Neutrophil (primary cell): ENCODE measurements around the gene SYNE3.

ENCODE experiments used
- H3K27ac ChIP-seq: fragments of 200-600 bp; sonication (generic); 2 replicates; pipeline ENCODE4 v1.5.1; 2016; ENCODE audit warnings: mild to moderate bottlenecking, moderate library complexity
- H3K27me3 ChIP-seq: fragments of 200-600 bp; sonication (generic); 2 replicates; pipeline ENCODE4 v1.6.0; 2016; ENCODE audit warnings: mild to moderate bottlenecking
- H3K36me3 ChIP-seq: fragments of 200-600 bp; sonication (generic); 2 replicates; pipeline ENCODE4 v1.5.1; 2017
- H3K4me1 ChIP-seq, 2 experiments: fragments of 200-600 bp in 1 of 2; sonication (generic) in 1 of 2; 1 replicate in 1 of 2; 2 replicates in 1 of 2; pipeline versions ENCODE4 v1.5.1 to v1.6.1; 2013 to 2016; ENCODE audit warnings: low read depth in 1 of 2, low read length in 1 of 2, mild to moderate bottlenecking in 1 of 2, moderate library complexity in 1 of 2; ENCODE audit not compliant: control insufficient read depth in 1 of 2, insufficient read depth in 1 of 2
- H3K4me3 ChIP-seq, 2 experiments: fragments of 200-600 bp in 1 of 2; sonication (generic) in 1 of 2; 1 replicate in 1 of 2; 2 replicates in 1 of 2; pipeline ENCODE4 v1.5.1; 2013 to 2016; ENCODE audit warnings: low read depth in 1 of 2, low read length in 1 of 2, mild to moderate bottlenecking in 1 of 2, moderate library complexity in 1 of 2
- H3K9me3 ChIP-seq: fragments of 200-600 bp; sonication (generic); 2 replicates; pipeline ENCODE4 v1.5.1; 2016
- CTCF ChIP-seq: fragments of 200-600 bp; sonication (generic); IDR thresholded peaks from 2 replicates; pipeline ENCODE4 v1.5.1; 2016; ENCODE audit warnings: antibody characterized with exemption

The SYNE3 gene

GRCh38 chr14:95471016-95471415 lies 45.4 kb downstream of the SYNE3 start:
- Histone ChIP-seq H3K4me3 (no peak overlapping the region), H3K4me1 (peaks cover 3% of the 10 kb centered on the region in 2 experiments), H3K36me3 (peaks cover 91% of the 10 kb centered on the region), H3K9me3 (no peaks in the 10 kb centered on the region), H3K27me3 (no peaks in the 10 kb centered on the region), H3K27ac (no peak overlapping the region)
- no peak for TF ChIP-seq CTCF

- Histone ChIP-seq H3K36me3 (peaks cover 92% of the 10 kb centered on the region), H3K9me3 (no peaks in the 10 kb centered on the region), H3K27ac (no peak overlapping the region), H3K4me3 (no peak overlapping the region), H3K4me1 (peaks cover 3% of the 10 kb centered on the region in 2 experiments), H3K27me3 (no peaks in the 10 kb centered on the region)
- no peak for TF ChIP-seq CTCF
Measured at GRCh38 chr14:95469134-95469481, 47.3 kb downstream of the SYNE3 start.

GRCh38 chr14:95468448-95469133 lies 47.9 kb downstream of the SYNE3 start:
- Histone ChIP-seq H3K27ac (no peak overlapping the region), H3K36me3 (peaks cover 92% of the 10 kb centered on the region), H3K4me1 (peaks cover 3% of the 10 kb centered on the region in 2 experiments), H3K4me3 (no peak overlapping the region), H3K9me3 (no peaks in the 10 kb centered on the region), H3K27me3 (no peaks in the 10 kb centered on the region)
- TF ChIP-seq CTCF, result no peak

GRCh38 chr14:95467657-95468056 lies 48.8 kb downstream of the SYNE3 start:
- H3K9me3 ChIP-seq, result no peaks in the 10 kb centered on the region
- no peaks in the 10 kb centered on the region for H3K27me3 ChIP-seq
- H3K27ac ChIP-seq, result no peak overlapping the region
- no peak overlapping the region for H3K4me3 ChIP-seq
- H3K4me1 ChIP-seq, result no peaks in the 10 kb centered on the region
- peaks cover 91% of the 10 kb centered on the region for H3K36me3 ChIP-seq
- TF ChIP-seq CTCF, result no peak

GRCh38 chr14:95467232-95467631 lies 49.2 kb downstream of the SYNE3 start:
- no peaks in the 10 kb centered on the region for H3K4me1 ChIP-seq
- H3K36me3 ChIP-seq, result peaks cover 91% of the 10 kb centered on the region
- TF ChIP-seq CTCF, result no peak

More at GRCh38 chr14:95467232-95467631, 49.2 kb downstream of the SYNE3 start:
- Histone ChIP-seq H3K27ac (no peak overlapping the region), H3K9me3 (no peaks in the 10 kb centered on the region), H3K4me3 (no peak overlapping the region), H3K27me3 (no peaks in the 10 kb centered on the region)
